HG03139 (cell line): ENCODE data around the gene TNFAIP8L2.
"Not testable (repeated sequence)": the region's sequence is repeated elsewhere in the genome, so short reads cannot be mapped to it uniquely, and the experiment has no call there.

Source experiments
- ATAC-seq: cut with Tn5 transposase; IDR thresholded peaks from one replicate; pipeline ENCODE4 v1.9.1; 2021; ENCODE audit not compliant: unreplicated experiment

TNFAIP8L2 gene

DNA sequence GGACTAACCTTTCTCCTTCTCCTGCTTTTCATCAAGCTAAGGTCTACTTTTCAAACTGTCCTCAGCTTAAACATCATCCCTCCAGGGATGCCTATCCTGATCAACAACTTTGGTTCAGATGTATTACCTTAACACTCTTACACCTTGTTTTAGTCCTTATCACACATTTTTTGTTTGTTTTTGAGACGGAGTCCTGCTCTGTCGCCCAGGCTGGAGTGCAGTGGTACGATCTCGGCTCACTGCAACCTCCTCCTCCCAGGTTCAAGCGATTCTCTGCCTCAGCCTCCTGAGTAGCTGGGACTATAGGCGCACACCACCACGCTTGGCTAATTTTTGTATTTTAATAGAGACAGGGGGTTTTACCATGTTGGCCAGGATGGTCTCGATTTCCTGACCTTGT is 32.2 kb downstream of the TNFAIP8L2 start:
- ATAC-seq = not testable (repeated sequence)

DNA sequence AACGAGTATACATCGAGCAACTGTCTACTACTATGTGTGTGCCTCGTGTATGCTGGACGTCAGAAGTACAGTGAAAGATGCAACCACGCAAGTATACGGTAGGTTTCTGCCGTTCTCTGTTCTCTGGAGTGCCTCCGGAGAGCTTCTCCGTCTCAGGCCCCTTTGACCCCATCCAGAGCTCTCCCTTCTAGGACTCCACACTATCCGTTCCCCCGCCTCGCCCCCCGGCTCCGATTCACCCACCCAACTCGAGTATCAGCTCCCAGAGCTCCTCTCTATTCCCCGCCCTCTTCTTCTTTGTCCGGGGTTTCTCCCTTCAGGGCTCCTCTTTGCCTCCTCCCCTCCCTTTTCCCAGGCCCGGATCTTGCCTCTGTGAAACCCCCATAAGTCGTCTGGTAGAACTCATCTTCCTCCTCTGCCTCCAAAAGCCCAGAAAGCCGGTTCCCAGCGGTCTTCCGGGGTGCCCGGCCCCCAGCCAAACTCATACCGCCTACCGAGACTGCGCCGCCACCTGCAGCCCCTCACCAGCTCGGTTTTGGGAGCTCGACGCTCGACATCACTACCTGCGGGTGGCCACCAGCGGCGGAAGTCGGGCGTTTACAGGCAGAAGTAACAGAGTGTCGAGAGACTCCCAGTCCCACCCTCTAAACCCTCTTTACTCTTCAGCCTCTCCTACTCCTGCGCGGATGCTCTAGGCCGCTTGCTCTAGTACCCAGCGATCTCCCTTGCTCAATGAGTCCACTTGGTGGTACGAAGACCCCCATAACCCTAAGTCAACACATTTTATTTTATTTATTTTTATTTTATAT is 33.4 kb downstream of the TNFAIP8L2 start, which contains the start of gene VPS72:
Gene VPS72, minus strand, starts transcription at position 561 of the 809 bp plus-strand sequence. Its CDS starts 76 bp downstream, at position 485.
- ATAC-seq = peak; percentile 77

DNA sequence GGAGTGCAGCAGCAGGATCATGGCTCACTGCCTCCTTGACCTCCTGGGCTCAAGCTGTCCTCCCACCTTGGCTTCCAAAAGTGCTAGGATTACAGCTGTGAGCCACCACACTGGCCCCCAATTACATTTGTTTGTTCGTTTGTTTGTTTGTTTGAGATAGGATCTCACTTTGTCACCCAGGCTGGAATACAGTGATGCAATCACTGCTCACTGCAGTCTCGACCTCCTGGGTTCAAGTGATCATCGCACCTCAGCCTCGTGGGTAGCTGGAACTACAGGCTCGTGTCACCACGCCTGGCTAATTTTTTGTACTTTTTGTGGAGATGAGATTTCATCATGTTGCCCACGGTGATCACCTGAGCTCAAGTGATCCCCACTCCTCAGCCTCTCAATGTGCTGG is 35.6 kb downstream of the TNFAIP8L2 start:
- ATAC-seq = no peak

DNA sequence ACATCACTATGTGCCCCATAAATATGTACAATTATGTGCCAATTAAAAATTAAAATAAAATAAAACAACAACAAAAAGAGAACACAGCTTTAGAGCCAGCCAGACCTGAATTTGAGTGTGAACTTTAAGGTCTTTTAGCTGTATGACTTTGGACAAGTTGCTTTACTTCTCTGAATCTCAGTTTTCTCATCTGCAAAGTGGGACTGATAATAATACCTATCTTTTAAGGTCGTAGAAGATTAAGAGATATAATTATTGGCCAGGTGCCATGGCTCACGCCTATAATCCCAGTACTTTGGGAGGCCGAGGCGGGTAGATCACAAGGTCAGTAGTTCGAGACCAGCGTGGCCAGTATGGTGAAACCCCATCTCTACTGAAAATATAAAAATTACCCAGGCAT is 36.9 kb downstream of the TNFAIP8L2 start:
- ATAC-seq = no peak

DNA sequence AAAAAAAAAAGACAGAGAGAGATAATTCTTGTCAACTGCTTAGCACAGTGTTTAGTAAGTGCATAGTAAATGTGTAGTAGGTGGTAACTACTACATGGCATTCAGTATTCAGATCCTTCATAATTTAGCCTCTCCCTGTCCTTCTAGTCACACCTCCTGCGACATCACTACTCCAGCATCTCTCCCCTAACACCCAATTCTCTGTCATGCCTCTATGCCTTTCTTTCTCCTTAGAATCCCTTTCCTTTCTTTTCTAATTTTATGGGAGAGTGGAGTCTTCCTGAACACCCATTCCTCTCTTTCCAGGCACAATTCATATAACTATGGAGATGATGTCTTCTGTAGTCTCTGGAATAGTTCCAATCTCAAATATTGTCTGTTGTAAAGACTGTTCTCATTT is 37.4 kb downstream of the TNFAIP8L2 start:
- no peak for ATAC-seq

DNA sequence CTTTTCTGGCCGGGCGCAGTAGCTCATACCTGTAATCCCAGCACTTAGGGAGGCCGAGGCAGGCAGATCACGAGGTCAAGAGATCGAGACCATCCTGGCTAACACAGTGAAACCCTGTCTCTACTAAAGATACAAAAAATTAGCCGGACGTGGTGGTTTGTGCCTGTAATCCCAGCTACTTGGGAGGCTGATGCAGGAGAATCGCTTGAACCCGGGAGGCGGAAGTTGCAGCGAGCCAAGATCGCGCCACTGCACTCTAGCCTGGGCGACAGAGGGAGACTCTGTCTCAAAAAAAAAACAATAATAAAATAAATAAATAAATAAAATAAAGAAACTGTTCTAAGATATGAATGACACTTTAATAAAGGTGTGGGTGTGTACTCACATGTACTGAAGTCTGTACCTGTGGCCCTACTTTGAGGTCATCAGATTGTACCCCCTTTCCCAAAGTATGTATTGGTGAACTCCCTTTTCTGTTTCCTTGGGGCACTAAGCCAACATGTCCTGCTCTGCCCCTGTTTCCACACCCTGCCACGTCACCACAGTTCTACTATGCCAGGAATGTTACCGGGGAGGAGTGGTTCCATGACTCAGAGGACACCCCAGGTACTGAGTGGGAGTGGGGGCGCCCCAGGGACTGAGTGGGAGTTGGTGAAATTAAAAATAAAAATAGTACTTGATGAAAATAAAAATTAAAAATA is 38.6 kb downstream of the TNFAIP8L2 start:
- not testable (repeated sequence) for ATAC-seq

DNA sequence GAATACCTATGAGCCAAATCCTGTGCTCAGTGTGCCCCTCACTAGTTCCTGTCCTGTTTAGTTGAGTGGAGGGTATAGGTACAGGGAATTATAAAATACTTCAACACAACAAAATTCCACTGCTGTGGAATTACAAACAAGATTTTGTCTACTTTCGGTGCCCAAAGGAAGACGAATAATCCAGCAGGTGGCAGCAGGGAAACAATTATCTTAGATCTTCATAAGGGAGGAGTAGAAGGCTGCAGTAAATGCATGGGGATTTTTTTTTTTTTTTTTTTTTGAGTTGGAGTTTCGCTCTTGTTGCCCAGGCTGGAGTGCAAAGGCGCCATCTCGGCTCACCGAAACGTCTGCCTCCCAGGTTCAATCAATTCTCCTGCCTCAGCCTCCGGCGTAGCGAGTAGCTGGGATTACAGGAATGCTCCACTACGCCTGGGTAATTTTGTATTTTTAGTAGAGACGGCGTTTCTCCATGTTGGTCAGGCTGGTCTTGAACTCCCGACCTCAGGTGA is 39.9 kb downstream of the TNFAIP8L2 start:
- ATAC-seq = no peak

DNA sequence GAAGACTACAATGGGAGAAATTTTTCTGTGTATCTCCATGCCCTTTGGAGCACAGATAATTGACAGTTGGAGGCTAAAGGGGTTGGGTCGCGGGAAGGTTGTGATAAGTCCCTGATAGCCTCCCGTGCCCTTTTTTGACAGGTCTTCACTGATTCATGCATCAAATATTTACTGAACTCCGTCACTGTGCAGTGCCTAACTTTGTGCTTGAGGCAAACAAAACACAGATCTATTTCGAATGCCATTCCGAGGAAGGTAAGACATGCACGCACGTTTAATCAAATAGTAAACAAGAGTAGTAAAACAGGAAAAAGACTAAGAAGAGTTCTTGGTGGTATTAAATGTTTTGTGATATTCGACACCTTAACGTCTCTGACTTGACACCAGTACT is 41.4 kb downstream of the TNFAIP8L2 start:
- ATAC-seq = no peak

DNA sequence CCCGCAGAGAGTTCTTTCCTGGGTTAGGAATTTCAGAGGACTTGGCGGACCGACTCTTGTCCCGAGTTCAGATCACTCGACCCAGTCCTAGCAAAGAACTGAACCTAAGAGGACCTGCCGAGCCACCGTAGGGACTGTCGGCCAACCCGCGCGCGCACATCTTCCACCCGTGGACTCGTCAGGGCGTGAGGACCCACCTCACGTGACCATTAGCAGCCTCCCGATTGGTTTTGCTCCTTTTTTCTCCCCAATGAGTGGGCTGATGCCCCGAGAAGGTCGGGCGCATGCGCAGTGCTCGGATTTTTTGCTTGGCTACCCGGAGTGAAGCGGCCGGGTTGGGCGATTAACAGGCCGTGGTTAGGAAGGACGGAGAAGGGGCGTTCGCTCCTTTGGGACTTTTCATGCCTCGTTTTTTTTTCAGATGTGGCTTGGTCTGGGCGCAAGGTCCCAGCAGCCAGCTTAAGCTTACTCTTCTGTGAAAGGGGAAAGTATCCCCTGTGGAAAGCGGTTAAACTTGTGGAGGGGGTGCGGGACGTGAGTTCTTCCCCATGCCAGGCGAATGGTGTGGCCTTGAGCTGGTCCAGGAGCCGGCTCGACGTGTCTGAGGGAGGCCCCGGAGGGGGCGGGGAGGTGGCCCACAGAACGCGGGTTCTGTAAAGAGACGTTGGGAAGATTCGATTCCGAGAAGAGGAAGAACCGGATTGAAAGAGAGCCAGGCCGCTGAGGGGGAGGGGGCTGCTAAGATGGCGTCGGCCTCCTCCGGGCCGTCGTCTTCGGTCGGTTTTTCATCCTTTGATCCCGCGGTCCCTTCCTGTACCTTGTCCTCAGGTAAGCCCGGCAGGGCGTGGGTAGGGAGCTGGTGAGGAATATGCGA is 42.0 kb downstream of the TNFAIP8L2 start, which contains the start of gene PIP5K1A:
Gene PIP5K1A, plus strand, starts transcription at position 299 of the 874 bp plus-strand sequence. Its CDS starts 445 bp downstream, at position 744.
- ATAC-seq = peak; percentile 78

DNA sequence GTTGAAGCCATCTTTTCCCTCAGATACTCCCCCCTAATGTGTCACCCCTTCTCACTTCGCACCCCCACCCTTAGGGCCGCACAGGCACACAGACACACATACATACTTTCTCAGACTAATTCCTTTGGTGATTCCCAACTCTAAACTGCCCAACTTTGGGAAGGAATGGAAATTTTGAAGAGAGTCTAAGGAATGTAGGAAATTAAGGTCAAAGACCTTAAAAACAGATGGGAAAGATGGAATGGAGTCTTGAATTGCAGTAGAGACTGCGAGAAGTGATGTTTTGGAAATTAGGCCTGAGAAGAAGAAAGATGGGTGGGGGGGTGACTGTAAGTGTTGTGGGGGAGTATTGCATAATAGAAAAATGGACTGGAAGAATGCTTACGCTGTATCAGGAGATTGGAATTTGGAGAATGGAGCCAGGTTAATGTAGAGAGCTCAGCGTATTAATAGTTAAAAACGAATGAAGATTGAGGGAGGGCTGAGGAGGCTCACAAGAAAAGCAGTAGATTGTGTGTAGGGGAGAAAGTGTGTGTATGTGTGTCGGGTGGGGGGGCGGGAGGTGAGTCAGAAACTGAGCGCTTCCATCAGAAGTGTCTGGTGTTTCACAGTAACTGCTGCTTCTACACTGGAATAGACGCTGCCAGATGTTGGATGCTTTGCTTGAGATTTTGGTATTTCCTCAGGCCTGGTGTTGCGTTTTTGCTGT is 43.6 kb downstream of the TNFAIP8L2 start:
- no peak for ATAC-seq

DNA sequence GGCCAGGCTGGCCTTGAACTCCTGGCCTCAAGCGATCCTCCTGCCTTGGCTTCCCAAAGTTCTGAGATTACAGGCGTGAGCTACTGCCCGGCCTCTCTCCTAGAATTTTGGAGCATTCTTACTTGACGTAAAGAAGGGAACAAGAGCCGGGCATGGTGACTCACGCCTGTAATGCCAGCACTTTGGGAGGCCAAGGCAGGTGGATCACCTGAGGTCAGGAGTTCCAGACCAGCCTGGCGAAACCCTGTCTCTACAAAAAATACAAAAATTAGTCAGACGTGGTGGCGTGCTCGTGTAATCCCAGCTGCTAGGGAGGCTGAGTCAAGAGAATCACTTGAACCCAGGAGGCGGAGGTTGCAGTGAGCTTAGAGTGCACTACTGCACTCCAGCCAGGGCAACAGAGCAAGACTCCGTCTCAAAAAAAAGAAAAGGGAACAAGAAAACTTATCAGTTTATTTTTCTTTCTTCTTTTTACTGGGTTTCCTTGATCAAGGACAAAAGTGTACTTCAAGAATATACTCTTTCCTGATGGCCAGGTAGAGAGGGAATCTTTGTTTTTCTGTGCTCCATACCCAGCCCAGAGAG is 49.0 kb downstream of the TNFAIP8L2 start:
- ATAC-seq = not testable (repeated sequence)
